HepG2 (cell line): ENCODE results near the gene GPR55. TPM values are rescaled to one million over a fixed set of nuclear protein-coding genes. Genes with fewer than 3 reads are reported as not detected.

Experiments
- ATAC-seq: fragments of 200-7000 bp; cut with Tn5 transposase; 3 replicates; pipeline ENCODE4 v1.9.1; 2020; ENCODE audit warnings: mild to moderate bottlenecking, moderate library complexity
- BruUV-seq: library from RNA; stranded (reverse); fragments of 400-500 nt; replicated peaks from 2 replicates; lab custom pipeline; 2021; lab: Mats Ljungman, UMichigan
- CTCF ChIA-PET: fragments of 300-600 bp; formaldehyde crosslinking; extraction: SDS; loops from one replicate; lab custom pipeline; 2021; ENCODE audit warnings: low total read pairs, inconsistent platforms, low intra/inter-chr PET ratio; lab: Yijun Ruan, JAX
- POLR2A ChIA-PET: fragments of 350-600 bp; sonication (Branson Sonifier 250); formaldehyde crosslinking; loops from one replicate; lab custom pipeline; 2020; ENCODE audit warnings: antibody characterized with exemption, inconsistent platforms; lab: Yijun Ruan, JAX
- DNase-seq: peaks from one replicate; pipeline ENCODE4 v3.0.0-alpha.2; 2015; ENCODE audit warnings: low spot score
- FAIRE-seq: peaks from 3 replicates; lab custom pipeline; 2011; peaks lifted over from hg19 to GRCh38; lab: Jason Lieb, UNC
- H2AFZ ChIP-seq: one replicate; pipeline ENCODE4 v1.6.1; 2011; ENCODE audit warnings: low read length, inconsistent platforms
- H3K27ac ChIP-seq: fragments of 300-600 bp; 3 replicates; pipeline ENCODE4 v1.8.0; 2011; ENCODE audit warnings: mixed run types, mild to moderate bottlenecking, mixed read lengths, low read length, inconsistent platforms; ENCODE audit not compliant: insufficient read depth; ENCODE audit errors: extremely low read length
- H3K27me3 ChIP-seq, 2 experiments: fragments of 200-600 bp in 1 of 2; 2 replicates in 1 of 2; 3 replicates in 1 of 2; pipeline versions ENCODE4 v1.6.0 to v1.8.0; 2011; ENCODE audit warnings: low read length in 2 of 2, mild to moderate bottlenecking in 2 of 2, moderate library complexity in 2 of 2, inconsistent platforms in 1 of 2; ENCODE audit not compliant: insufficient read depth in 2 of 2, control insufficient read depth in 1 of 2
- H3K36me3 ChIP-seq, 2 experiments: fragments of 200-600 bp in 1 of 2; replicated peaks in 1 of 2; 2 replicates in 1 of 2; 3 replicates in 1 of 2; pipeline versions ENCODE4 v1.5.1 to v1.8.0; 2011; ENCODE audit warnings: low read length in 2 of 2, inconsistent platforms in 1 of 2; ENCODE audit not compliant: insufficient read depth in 2 of 2, control insufficient read depth in 1 of 2
- H3K4me1 ChIP-seq: 2 replicates; pipeline ENCODE4 v1.5.1; 2012; ENCODE audit warnings: low read length, inconsistent platforms; ENCODE audit not compliant: insufficient read depth
- H3K4me2 ChIP-seq: 2 replicates; pipeline ENCODE4 v1.6.0; 2011; ENCODE audit warnings: low read depth, low read length, inconsistent platforms
- H3K4me3 ChIP-seq, 3 experiments: fragments of 200-600 bp in 1 of 3; sonication (generic), shearing (Covaris generic) in 1 of 3; replicated peaks in 1 of 3; 2 replicates each; pipeline ENCODE4 v1.5.1; 2011 to 2016; ENCODE audit warnings: low read length in 3 of 3, inconsistent platforms in 2 of 3, low read depth in 2 of 3, mild to moderate bottlenecking in 2 of 3, control low read depth in 1 of 3, mixed read lengths in 1 of 3; ENCODE audit not compliant: insufficient read depth in 1 of 3
- H3K79me2 ChIP-seq: one replicate; pipeline ENCODE4 v1.6.1; 2011; ENCODE audit warnings: low read length, inconsistent platforms; ENCODE audit not compliant: insufficient read depth
- H3K9ac ChIP-seq: 2 replicates; pipeline ENCODE4 v1.6.0; 2011; ENCODE audit warnings: mild to moderate bottlenecking, low read depth, low read length, inconsistent platforms; ENCODE audit not compliant: insufficient read depth
- H3K9me3 ChIP-seq: 2 replicates; pipeline ENCODE4 v1.5.1; 2012; ENCODE audit warnings: mild to moderate bottlenecking, low read length
- H4K20me1 ChIP-seq: 2 replicates; pipeline ENCODE4 v1.6.0; 2011; ENCODE audit warnings: inconsistent platforms, mild to moderate bottlenecking, low read length, moderate library complexity; ENCODE audit not compliant: insufficient read depth
- CCAR2 ChIP-seq: fragments of 200-400 bp; formaldehyde crosslinking; optimal IDR thresholded peaks from 2 replicates; pipeline ENCODE3; 2018; ENCODE audit warnings: low read depth, mild to moderate bottlenecking, low read length, moderate library complexity
- ELK4 ChIP-seq: sonication (generic); formaldehyde crosslinking; IDR thresholded peaks from 2 replicates; pipeline ENCODE4 v1.9.0; 2021; ENCODE audit warnings: missing genetic modification reagents, borderline replicate concordance
- FOXA3 ChIP-seq: IDR thresholded peaks from 2 replicates; pipeline ENCODE4 v1.6.1; 2016; ENCODE audit warnings: missing genetic modification reagents, missing compliant biosample characterization
- KAT2B ChIP-seq: fragments of 150-350 bp; IDR thresholded peaks from 2 replicates; pipeline ENCODE4 v1.6.1; 2014; ENCODE audit warnings: low read depth, low read length, borderline replicate concordance
- MEIS2 ChIP-seq: sonication (generic); formaldehyde crosslinking; IDR thresholded peaks from 2 replicates; pipeline ENCODE4 v1.9.0; 2021; ENCODE audit warnings: mild to moderate bottlenecking, missing genetic modification reagents
- MXD4 ChIP-seq: IDR thresholded peaks from 2 replicates; pipeline ENCODE4 v1.6.1; 2016; ENCODE audit warnings: mild to moderate bottlenecking, missing biosample characterization, missing genetic modification reagents
- PCBP1 ChIP-seq: fragments of 200-400 bp; formaldehyde crosslinking; IDR thresholded peaks from 2 replicates; pipeline ENCODE4 v1.6.1; 2017; ENCODE audit warnings: mild to moderate bottlenecking, low read depth, low read length, borderline replicate concordance
- SIX4 ChIP-seq: sonication (generic); formaldehyde crosslinking; IDR thresholded peaks from 2 replicates; pipeline ENCODE4 v1.4.0; 2020; ENCODE audit warnings: missing genetic modification reagents
- SP4 ChIP-seq: sonication (generic); formaldehyde crosslinking; IDR thresholded peaks from 2 replicates; pipeline ENCODE4 v1.8.1; 2023; ENCODE audit warnings: mild to moderate bottlenecking, missing genetic modification reagents
- ZBTB14 ChIP-seq: sonication (generic); formaldehyde crosslinking; IDR thresholded peaks from 2 replicates; pipeline ENCODE4 v1.4.0; 2020; ENCODE audit warnings: missing genetic modification reagents
- ZBTB34 ChIP-seq: sonication (generic); formaldehyde crosslinking; IDR thresholded peaks from 2 replicates; pipeline ENCODE4 v1.8.0; 2022; ENCODE audit warnings: mild to moderate bottlenecking, missing genetic modification reagents
- ZNF614 ChIP-seq: IDR thresholded peaks from 2 replicates; pipeline ENCODE4 v1.6.1; 2018; ENCODE audit warnings: missing biosample characterization, missing genetic modification reagents, inconsistent platforms, borderline replicate concordance
- ZNF709 ChIP-seq: sonication (generic); formaldehyde crosslinking; IDR thresholded peaks from 2 replicates; pipeline ENCODE4 v1.5.0; 2020; ENCODE audit warnings: mild to moderate bottlenecking, missing genetic modification reagents
- ZNF737 ChIP-seq: sonication (generic); formaldehyde crosslinking; IDR thresholded peaks from 2 replicates; pipeline ENCODE4 v1.5.0; 2020; ENCODE audit warnings: missing genetic modification reagents, mild to moderate bottlenecking, borderline replicate concordance
- WGBS: methylation state at CpG from one replicate; pipeline ENCODE4 v1.1.6; 2017; ENCODE audit warnings: low lambda C conversion rate; 5-methylcytosine and 5-hydroxymethylcytosine counted together
- in situ Hi-C: cut with HindIII; loops from 2 replicates; pipeline ENCODE4 v1.10.0; 2017; ENCODE audit warnings: low pct_unique_long_range_greater_than_20kb; ENCODE audit not compliant: extremely low pct_ligation_motif_present
- intact Hi-C: fragments of 100-400 bp; cut with micrococcal nuclease; formaldehyde crosslinking; loops from one replicate; pipeline ENCODE4 v1.10.0; 2022; ENCODE audit not compliant: unreplicated experiment
- polyA plus RNA-seq, 8 experiments: library from polyadenylated mRNA; depleted of rRNA in 3 of 8; stranded (reverse) in 7 of 8; unstranded in 1 of 8; fragments of >200 nt; fragmentation: Illumina TruSeq in 4 of 8; extraction: Trizol in 4 of 8; gene quantifications; 2 replicates each; pipeline versions ENCODE4 v1.2.1 to v1.2.3, GENCODE V29; 2011 to 2016; ENCODE audit warnings: low read depth in 4 of 8, missing spikeins in 1 of 8, mixed read lengths in 1 of 8; ENCODE audit not compliant: insufficient read depth in 1 of 8
- total RNA-seq, 5 experiments: library from RNA; depleted of rRNA; stranded (reverse); fragments of >200 nt; fragmentation: Illumina TruSeq; extraction: Trizol; gene quantifications; 2 replicates each; pipeline ENCODE4 v1.2.3, GENCODE V29; 2016; ENCODE audit warnings: low read depth in 1 of 5
- TF ChIP-seq, protein P1 (sequence below): sonication (generic); formaldehyde crosslinking; IDR thresholded peaks from 2 replicates; pipeline ENCODE4 v1.5.1; 2020; ENCODE audit warnings: missing genetic modification reagents, mild to moderate bottlenecking, borderline replicate concordance
- TF ChIP-seq, protein P2 (sequence below): sonication (generic); formaldehyde crosslinking; IDR thresholded peaks from 2 replicates; pipeline ENCODE4 v1.8.0; 2022; ENCODE audit warnings: missing genetic modification reagents, low read depth, mild to moderate bottlenecking, borderline replicate concordance

GPR55 gene
- total and polyA plus RNA-seq, 2 of the 13 experiments (the other 11 are each of a cell fraction or from before 2014, with no cell fraction given) = not detected

- ChIA-PET CTCF (no interaction called here), POLR2A (no interaction called here)
- Histone ChIP-seq H3K4me1 (no peaks in the 10 kb centered on the region), H3K4me3 (no peak overlapping the region), H4K20me1 (no peaks in the 10 kb centered on the region), H3K27me3 (peaks cover 5 to 34% of the 10 kb centered on the region in 2 experiments; a peak in 3 of 5 replicates), H3K9me3 (no peaks in the 10 kb centered on the region), H2AFZ (no peak overlapping the region), H3K9ac (no peak overlapping the region), H3K36me3 (no peaks in the 10 kb centered on the region), H3K79me2 (no peaks in the 10 kb centered on the region), H3K27ac (no peak overlapping the region), H3K4me2 (no peak overlapping the region)
- BruUV-seq = no TSS peak
- FAIRE-seq (no peak), DNase-seq (no peak), ATAC-seq (no peak)
- WGBS = 14% methylated on average over 2 of the region's 2 CpGs
- intact Hi-C loops = loop anchor here (2.0 to 5.0 kb wide), 2 partner anchors 55 to 72 kb away; partner anchors contain the start of gene ITM2C
- in situ Hi-C loops = no loop called here
- TF ChIP-seq, protein P1, sequence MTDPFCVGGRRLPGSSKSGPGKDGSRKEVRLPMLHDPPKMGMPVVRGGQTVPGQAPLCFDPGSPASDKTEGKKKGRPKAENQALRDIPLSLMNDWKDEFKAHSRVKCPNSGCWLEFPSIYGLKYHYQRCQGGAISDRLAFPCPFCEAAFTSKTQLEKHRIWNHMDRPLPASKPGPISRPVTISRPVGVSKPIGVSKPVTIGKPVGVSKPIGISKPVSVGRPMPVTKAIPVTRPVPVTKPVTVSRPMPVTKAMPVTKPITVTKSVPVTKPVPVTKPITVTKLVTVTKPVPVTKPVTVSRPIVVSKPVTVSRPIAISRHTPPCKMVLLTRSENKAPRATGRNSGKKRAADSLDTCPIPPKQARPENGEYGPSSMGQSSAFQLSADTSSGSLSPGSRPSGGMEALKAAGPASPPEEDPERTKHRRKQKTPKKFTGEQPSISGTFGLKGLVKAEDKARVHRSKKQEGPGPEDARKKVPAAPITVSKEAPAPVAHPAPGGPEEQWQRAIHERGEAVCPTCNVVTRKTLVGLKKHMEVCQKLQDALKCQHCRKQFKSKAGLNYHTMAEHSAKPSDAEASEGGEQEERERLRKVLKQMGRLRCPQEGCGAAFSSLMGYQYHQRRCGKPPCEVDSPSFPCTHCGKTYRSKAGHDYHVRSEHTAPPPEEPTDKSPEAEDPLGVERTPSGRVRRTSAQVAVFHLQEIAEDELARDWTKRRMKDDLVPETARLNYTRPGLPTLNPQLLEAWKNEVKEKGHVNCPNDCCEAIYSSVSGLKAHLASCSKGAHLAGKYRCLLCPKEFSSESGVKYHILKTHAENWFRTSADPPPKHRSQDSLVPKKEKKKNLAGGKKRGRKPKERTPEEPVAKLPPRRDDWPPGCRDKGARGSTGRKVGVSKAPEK (CRISPR knock-in tag) = no peak
- TF ChIP-seq MXD4 (CRISPR knock-in tag) (no peak), ZBTB14 (CRISPR knock-in tag) (no peak), ZNF709 (CRISPR knock-in tag) (no peak), ELK4 (no peak), FOXA3 (CRISPR knock-in tag) (no peak), ZNF614 (CRISPR knock-in tag) (no peak), ZNF737 (CRISPR knock-in tag) (no peak), KAT2B (no peak), CCAR2 (no peak), SP4 (CRISPR knock-in tag) (no peak), PCBP1 (no peak), MEIS2 (CRISPR knock-in tag) (no peak), SIX4 (CRISPR knock-in tag) (no peak), ZBTB34 (CRISPR knock-in tag) (no peak)
- TF ChIP-seq, protein P2, sequence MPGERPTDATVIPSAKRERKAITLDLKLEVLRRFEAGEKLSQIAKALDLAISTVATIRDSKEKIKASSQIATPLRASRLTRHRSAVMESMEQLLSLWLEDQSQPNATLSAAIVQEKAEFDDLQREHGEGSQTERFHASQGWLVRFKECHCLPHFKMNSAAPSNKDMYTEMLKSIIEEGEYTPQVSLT (CRISPR knock-in tag) = no peak
Measured at GRCh38 chr2:230919681-230920080, 5.4 kb downstream of the GPR55 start.
